NCI-H2227 (cell line): ENCODE results near the gene SUFU.

ENCODE experiments used
- DNase-seq: peaks from one replicate; lab custom pipeline; 2025; ENCODE audit not compliant: unreplicated experiment; lab: John Stamatoyannopoulos, UW

Gene SUFU

GRCh38 chr10:102595293-102595692 is 91.5 kb downstream of the SUFU start:
- DNase-seq, result no peak

DNA sequence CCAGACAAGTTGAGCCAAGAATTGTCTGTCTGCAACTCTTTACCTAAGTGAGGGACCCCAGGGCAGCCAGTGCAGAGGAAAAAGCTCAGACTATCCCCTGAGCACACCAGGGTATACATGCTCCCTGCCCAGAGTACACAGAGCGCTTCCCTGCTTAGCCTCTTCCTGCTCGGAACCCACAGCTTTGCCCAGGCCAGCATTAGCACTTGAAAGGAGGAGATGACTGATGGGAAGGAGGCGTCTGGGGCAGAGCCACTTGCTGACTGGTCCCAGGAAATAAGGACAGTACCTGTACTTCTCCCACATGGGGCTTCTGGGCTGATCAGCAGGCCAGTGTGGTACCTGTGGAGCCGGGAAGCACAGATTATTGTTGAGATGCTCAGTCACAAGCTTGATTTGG is 92.1 kb downstream of the SUFU start:
- no peak for DNase-seq

DNA sequence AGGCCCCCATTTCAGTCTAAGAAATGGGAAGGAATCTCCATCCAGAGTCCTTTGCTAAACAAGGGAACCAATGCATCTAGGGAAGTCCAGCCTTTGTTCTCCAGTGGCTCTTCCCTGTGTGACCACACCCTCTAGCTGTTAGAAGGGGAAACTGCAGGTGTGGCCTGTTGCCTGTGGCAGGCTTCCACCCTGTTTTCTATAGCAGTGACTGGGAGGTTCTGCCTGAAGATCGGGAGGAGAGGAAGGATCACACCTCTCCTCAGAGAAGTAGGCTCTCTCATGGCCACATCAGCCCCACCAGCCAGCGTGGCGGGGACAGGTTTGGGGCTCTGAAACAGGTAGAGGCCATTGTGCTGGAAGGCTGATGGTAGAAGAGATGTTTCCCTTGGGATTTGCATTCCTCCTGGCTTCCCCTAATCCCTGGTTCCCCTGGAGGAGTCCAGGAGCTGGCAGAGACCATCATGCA is 92.8 kb downstream of the SUFU start:
- DNase-seq, result peak; percentile 75

DNA sequence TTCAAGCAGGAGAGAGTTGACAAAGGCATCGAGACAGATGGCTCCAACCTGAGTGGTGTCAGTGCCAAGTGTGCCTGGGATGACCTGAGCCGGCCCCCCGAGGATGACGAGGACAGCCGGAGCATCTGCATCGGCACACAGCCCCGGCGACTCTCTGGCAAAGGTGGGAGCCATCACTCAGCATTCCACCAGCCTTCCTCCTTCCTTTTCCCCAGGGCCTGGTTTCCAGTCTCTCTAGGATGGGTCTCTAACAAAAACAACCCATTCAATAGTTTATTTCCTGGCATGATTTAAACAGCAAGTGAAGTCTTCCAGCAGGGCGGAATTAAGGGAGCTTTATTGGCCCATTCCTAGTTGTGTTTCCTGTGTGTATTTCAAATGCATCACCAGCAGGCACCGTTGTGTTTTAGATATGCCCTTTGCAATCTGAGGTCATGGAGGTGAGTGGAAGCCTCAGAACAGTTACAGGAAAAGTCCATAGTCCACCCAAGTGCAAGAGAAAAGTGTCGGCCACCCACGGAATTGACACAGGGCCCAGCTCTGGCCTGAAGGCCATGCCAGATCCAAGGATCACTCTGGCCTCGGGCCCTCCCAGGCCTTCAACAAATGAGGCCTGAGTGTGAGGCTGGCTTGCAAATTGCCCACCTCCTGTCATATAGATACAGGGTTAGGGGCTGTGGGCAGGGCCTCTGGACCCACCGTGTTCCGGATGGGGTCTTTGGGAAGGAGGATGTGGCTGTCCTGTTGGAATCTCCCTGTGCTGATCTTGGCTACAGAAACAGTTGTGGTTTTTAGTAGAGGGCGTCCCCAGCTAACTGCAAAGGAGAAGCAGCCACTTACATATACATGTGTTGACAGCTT is 93.6 kb downstream of the SUFU start:
- no peak for DNase-seq

DNA sequence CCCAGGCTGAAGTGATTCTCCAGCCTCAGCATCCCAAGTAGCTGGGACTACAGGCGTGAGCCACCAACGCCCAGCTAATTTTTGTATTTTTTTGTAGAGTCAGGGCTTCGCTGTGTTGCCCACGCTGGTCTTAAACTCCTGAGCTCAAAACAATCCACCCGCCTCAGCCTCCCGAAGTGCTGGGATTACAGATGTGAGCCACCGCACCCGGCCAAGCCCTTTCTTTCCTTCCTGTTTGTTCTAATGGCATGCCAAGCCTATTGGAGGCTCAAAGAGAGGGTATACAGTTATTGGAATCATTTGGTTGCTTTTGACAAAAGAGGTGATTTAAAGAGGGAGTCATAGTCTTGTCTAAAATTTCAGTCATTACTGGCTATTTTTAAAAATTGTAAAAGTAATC is 94.5 kb downstream of the SUFU start:
- no peak for DNase-seq

DNA sequence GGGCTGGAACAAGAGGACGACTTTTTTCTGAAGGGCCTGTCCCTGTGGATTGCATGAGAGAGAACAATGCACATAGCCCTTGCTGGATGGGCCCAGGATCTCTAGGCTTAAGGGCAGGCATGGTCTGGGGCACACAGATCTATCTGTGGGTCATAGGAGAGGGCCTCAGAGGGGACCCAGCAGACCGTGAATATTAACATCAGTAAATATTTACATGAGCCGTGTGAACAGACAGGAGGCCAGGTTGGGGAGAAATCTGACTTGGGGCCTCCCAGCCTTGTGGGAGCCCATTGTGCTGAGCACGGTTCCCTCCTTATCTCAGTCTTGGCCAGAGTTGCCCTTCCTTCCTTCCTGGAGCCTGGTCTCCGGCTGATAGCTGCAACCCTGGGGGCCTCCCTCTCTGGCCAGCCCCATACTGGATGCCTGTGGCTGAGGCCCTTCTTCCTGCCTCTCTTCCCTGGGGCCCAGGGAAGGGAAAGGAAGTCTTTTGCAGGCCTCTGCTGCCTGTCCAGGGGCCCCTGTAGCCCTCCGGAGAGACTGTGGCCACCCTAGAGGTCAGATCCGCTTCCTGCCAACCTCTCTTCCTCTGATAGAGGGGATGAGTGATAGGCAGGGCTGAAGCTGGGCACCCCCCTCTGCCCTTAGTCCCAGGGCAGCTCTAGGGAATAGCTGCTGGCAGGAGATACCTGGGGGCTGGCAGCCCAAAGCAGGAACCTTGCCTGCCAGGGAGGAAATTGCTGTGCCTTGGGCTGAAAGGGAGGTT is 96.0 kb downstream of the SUFU start:
- DNase-seq, result no peak

DNA sequence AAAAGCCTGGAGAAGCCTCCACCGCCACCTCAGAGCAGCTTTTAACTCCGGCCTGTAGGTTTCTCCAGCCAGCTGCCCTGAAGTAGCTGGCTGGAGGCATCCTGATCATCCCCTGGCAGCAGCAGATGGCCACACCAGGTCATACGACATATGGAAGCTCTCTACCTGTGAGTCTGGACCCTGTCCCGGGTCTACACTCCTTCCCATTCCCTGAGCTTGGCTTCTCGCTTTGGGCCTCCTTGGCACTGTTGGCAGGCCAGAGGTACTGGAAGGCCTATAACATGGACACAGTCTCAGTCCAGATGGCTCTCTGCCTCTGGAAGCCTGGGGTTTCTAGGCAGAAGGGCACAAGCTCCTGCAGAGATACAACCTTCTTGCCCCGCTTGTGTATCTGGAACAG is 97.0 kb downstream of the SUFU start:
- no peak for DNase-seq

DNA sequence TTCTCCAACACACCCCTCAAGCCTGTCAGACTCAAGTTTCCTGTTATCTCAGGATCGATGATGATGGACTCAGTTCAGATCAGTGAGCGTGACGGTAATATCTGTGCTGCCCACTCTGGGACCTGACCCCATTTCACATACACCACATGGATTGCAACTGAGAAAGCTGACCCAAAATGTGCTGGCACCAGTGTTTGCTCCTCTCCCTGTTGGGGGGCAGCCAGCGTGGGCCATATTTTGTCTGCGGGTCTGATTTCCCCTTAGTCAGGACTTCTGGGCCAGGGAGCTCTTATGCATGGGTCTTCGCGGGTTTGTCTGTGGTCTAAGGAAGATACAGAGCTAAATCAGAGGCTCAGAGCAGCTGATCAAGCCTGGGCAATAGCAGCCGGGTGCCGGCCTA is 97.9 kb downstream of the SUFU start:
- no peak for DNase-seq

- no peak for DNase-seq
These were observed 98.7 kb downstream of the SUFU start for GRCh38 chr10:102602272-102603045.

DNA sequence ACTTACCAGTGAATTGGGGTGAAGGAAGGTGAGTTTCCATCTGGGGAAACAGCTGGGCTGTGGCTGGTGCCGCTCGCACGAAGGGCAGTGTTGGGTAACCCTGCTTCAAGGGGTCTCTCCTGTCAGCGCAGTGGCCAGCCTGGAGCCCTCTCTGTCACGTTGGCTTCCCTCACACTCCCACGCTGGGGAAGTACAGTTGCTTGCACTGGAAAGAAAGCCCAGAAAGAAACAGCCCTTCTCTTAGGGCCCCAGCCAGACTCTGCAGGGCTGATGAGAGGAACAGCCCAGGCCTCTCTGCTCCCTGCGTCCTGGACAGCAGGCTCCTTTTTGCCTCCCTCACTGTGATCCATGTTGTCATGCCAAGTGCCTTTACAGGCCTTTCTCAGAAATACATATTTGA is 100.2 kb downstream of the SUFU start:
- no peak for DNase-seq

GRCh38 chr10:102604439-102604841 is 100.7 kb downstream of the SUFU start:
- DNase-seq, result no peak

DNA sequence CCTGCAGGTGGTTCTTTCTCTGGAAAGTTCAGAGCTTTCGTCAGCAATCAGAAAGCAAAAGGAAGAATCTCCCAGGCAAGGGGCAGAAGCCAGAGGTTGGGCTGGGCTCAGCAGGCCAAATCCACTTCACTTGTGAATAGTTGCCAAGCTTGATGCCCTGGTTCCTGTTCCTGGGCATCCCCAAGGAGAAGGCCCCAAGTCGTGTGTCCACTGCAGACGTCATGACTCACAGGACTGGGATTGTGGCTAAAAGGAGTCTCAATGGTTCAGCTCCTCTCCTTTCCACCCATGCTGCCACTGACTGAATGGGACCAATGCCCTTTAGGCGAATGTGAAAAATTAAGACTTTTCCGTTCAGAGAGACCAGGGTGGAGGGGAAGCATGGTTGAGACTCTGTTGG is 101.9 kb downstream of the SUFU start:
- DNase-seq, result no peak

DNA sequence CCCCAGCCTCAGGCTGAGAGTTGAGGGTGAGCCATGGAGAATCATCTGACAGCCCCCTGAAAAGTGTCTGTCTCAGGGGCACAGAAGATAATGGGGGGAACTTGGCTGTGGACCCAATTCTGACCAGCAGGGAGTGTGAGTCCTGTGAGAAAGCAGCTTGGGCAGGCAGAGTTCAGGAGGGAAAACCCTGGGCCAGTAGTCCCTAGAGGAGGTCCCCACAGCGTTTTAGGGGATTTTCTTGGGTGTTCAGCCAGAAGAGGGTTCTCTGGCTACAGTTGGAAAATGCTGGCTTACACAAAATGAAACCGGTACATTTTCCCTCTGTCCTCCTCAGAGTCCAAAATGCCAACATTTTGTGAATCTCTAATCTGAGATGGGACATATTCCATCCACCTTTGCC is 104.7 kb downstream of the SUFU start:
- no peak for DNase-seq

GRCh38 chr10:102610441-102610887 is 106.7 kb downstream of the SUFU start:
- DNase-seq, result no peak

DNA sequence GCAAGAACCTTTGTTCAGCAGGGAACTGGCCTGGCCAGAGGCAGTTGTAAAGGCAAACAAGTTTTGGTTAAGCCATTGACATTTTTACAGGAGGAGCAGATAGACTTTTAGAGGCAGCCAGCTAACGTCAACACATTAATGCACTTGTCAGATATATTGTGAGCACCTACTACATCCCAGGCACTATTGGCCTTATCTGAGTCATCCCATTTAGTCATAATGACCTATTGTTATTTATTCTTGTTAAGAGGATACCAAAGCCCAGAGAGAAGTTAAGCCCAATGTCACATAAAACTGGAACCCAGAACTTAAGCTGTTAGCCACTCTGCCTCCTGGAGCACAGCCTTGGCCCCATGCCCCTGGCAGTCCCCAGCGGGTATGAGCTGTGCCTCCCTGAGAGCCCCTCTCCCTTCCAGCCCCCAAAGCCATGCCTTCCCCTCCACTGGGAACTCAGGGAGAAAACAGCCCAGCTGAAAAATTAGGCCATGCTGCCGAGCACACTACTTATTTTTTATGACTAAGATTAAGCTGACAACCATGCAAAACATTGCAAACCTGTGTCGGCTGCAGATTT is 107.8 kb downstream of the SUFU start:
- DNase-seq, result no peak

DNA sequence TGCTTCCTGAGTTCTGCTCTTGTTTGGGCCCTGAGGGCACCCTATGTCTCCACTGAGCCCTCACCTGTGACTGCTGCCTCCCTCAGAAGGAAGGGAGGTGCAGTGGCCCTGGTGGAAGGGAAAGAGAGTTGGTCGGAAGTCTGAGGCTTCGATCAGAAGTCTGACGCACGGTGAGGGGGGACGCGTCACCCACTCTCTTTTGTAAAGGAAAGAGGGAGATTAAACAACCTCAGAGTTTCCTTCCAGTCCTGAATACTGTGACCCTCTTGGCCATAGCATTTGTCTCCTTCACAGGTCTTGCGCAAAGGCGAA is 109.1 kb downstream of the SUFU start:
- no peak for DNase-seq

DNA sequence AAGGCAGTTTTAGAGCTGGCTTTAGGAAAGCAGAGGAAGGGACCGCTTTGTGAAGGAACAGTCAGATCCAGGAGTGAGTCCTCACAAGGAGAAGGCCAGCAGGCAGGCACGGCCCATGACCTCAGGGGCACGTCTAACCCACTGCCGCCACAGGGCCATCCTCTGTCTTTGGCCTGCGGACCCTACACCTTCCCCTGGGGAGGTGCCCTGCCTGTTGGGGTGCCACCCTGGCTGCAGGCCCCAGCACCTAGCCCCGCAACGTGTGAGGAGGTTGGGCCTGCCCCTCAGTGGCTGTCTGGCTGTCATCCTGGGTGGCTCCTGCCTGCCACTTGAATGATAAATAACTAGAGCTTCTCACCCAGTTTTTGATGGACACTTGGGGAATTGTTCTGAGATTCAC is 109.5 kb downstream of the SUFU start:
- DNase-seq, result no peak

DNA sequence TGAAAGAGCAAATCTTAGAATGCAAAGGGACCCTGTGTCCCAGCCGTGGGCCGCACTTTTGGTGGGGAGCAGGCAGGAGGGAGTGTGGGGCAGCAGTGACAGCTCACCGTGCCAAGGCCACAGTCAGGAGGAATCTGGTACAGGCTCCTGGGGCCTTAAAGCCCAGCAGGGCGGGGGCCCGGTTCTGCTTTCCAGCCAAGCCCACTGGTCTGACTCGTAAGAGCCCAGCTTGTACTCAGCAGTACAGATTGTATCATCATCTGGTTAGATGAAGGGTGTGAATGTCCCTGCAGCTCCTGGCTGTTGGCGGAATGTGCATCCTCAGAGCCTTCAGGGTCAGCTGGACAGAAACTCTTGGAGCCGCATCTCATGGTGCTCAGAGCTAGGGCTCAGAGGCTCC is 110.0 kb downstream of the SUFU start:
- no peak for DNase-seq

GRCh38 chr10:102614888-102615287 is 111.1 kb downstream of the SUFU start:
- no peak for DNase-seq

DNA sequence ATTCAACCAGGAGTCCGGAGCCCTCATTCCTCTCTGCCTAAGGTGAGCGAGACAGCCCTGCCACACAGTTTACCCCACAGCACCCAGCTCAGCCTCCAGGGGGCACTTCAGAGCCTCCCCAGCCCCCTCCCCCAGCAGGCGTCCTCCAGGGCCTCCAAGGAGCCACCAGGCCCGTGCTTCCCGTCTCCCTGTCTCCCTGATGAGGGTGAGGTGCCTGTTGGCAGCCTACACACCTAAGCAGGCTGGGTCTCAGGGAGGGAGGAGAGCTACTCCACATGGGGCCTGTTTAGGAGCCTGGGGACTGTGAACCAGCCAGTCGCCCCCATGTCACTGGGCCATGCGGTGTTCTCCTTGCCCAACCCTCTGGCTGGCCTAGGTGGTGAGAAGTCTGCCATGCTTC is 111.6 kb downstream of the SUFU start:
- no peak for DNase-seq

- DNase-seq, result no peak
These were observed 112.4 kb downstream of the SUFU start for GRCh38 chr10:102616066-102616770.
